Progenitor cell of endocrine pancreas (in vitro differentiated cells): Measurements from ENCODE around the gene ZXDC. TPM values are rescaled to one million over a fixed set of nuclear protein-coding genes. Genes with fewer than 3 reads are reported as not detected.

Source experiments
- DNase-seq: peaks from one replicate; pipeline ENCODE4 v3.0.0; 2021; ENCODE audit warnings: low spot score; ENCODE audit not compliant: unreplicated experiment
- H3K27ac Mint-ChIP-seq: 2 replicates; pipeline ENCODE4 v1.8.0; 2021; ENCODE audit warnings: mild to moderate bottlenecking, moderate library complexity, mixed read lengths
- H3K27me3 Mint-ChIP-seq: 2 replicates; pipeline ENCODE4 v1.8.0; 2021; ENCODE audit warnings: mixed read lengths
- H3K36me3 Mint-ChIP-seq: 2 replicates; pipeline ENCODE4 v1.8.0; 2022; ENCODE audit warnings: mixed read lengths; ENCODE audit not compliant: insufficient read depth
- H3K4me1 Mint-ChIP-seq: 2 replicates; pipeline ENCODE4 v1.8.0; 2021; ENCODE audit warnings: low read depth, mixed read lengths
- H3K4me3 Mint-ChIP-seq: 2 replicates; pipeline ENCODE4 v1.8.0; 2021; ENCODE audit warnings: low read depth, mild to moderate bottlenecking, moderate library complexity, mixed read lengths
- H3K9me3 Mint-ChIP-seq: 2 replicates; pipeline ENCODE4 v1.8.0; 2021; ENCODE audit warnings: low read depth, mixed read lengths
- total RNA-seq: library from RNA; stranded (reverse); gene quantifications from 2 replicates; pipeline ENCODE4 v1.2.1, GENCODE V29; 2021
- TF ChIP-seq, protein P1 (sequence below): fragments of 200-600 bp; sonication (generic); IDR thresholded peaks from one replicate; pipeline ENCODE4 v1.5.0; 2021; ENCODE audit warnings: antibody characterized with exemption, mild to moderate bottlenecking; ENCODE audit not compliant: unreplicated experiment

The ZXDC gene
- total RNA-seq, 1 donor from 2014 or later: 40.5 TPM

- no peaks in the 10 kb centered on the region for H3K27me3 Mint-ChIP-seq
- no peak overlapping the region for H3K27ac Mint-ChIP-seq
- peaks cover 37% of the 10 kb centered on the region for H3K36me3 Mint-ChIP-seq
- no peaks in the 10 kb centered on the region for H3K4me1 Mint-ChIP-seq
- no peak overlapping the region for H3K4me3 Mint-ChIP-seq
- H3K9me3 Mint-ChIP-seq: no peaks in the 10 kb centered on the region
- DNase-seq: no peak
- TF ChIP-seq, protein P1, sequence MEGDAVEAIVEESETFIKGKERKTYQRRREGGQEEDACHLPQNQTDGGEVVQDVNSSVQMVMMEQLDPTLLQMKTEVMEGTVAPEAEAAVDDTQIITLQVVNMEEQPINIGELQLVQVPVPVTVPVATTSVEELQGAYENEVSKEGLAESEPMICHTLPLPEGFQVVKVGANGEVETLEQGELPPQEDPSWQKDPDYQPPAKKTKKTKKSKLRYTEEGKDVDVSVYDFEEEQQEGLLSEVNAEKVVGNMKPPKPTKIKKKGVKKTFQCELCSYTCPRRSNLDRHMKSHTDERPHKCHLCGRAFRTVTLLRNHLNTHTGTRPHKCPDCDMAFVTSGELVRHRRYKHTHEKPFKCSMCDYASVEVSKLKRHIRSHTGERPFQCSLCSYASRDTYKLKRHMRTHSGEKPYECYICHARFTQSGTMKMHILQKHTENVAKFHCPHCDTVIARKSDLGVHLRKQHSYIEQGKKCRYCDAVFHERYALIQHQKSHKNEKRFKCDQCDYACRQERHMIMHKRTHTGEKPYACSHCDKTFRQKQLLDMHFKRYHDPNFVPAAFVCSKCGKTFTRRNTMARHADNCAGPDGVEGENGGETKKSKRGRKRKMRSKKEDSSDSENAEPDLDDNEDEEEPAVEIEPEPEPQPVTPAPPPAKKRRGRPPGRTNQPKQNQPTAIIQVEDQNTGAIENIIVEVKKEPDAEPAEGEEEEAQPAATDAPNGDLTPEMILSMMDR: no peak
These were observed 10.7 kb downstream of the ZXDC start for GRCh38 chr3:126464997-126465396.

DNA sequence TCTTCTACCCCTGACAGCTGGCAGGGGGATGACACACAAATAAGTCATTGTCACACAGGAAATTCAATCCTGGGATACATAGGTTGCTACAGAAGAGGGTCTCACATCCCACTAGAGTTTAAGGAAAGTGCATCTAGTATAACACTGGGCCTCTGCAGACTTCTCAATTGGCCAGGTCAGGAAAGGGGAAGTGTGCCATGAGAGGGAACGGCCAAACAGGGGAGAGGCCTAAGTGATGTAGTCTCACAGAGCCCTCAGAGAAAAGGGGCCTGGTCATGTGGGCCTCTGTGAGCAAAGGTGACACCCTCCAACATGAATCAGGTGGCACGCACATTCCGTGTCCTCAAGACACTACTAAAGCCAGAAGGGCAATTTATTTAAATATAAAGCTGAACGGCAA, 11.2 kb downstream of the ZXDC start:
- Mint-ChIP-seq H3K27me3 (no peaks in the 10 kb centered on the region), H3K4me3 (no peak overlapping the region), H3K4me1 (no peaks in the 10 kb centered on the region), H3K27ac (peak overlapping the region; percentile 83), H3K9me3 (no peaks in the 10 kb centered on the region), H3K36me3 (peaks cover 32% of the 10 kb centered on the region)
- TF ChIP-seq, protein P1: no peak
- no peak for DNase-seq

DNA sequence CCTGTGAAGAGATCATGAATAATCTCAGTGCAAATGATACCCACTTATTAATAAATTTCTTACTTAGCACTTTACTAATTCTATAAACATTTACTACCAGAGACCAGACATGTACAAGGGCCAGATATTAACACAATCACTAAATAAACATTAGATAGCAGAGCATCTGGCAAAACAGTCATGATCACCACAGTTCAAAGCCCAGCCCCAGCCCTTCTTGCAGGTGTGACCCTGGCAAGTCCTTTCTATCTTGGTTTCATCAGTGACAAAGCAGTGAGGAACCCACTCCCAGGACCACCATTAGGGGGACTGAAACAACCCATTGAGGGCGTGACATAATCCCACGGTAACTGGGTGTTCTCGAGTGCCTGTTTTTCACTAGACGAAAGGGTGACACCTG, 11.6 kb downstream of the ZXDC start:
- H3K4me3 Mint-ChIP-seq: no peak overlapping the region
- TF ChIP-seq, protein P1: no peak
- H3K4me1 Mint-ChIP-seq: no peaks in the 10 kb centered on the region
- peak overlapping the region; percentile 83 for H3K27ac Mint-ChIP-seq
- H3K9me3 Mint-ChIP-seq: no peaks in the 10 kb centered on the region
- peaks cover 28% of the 10 kb centered on the region for H3K36me3 Mint-ChIP-seq
- no peaks in the 10 kb centered on the region for H3K27me3 Mint-ChIP-seq
- no peak for DNase-seq

- TF ChIP-seq, protein P1: no peak
- Mint-ChIP-seq H3K4me3 (no peak overlapping the region), H3K27me3 (no peaks in the 10 kb centered on the region), H3K27ac (no peak overlapping the region), H3K36me3 (peaks cover 26% of the 10 kb centered on the region), H3K9me3 (no peaks in the 10 kb centered on the region), H3K4me1 (no peaks in the 10 kb centered on the region)
- DNase-seq: no peak
These were observed 12.2 kb downstream of the ZXDC start for GRCh38 chr3:126463521-126463920.

DNA sequence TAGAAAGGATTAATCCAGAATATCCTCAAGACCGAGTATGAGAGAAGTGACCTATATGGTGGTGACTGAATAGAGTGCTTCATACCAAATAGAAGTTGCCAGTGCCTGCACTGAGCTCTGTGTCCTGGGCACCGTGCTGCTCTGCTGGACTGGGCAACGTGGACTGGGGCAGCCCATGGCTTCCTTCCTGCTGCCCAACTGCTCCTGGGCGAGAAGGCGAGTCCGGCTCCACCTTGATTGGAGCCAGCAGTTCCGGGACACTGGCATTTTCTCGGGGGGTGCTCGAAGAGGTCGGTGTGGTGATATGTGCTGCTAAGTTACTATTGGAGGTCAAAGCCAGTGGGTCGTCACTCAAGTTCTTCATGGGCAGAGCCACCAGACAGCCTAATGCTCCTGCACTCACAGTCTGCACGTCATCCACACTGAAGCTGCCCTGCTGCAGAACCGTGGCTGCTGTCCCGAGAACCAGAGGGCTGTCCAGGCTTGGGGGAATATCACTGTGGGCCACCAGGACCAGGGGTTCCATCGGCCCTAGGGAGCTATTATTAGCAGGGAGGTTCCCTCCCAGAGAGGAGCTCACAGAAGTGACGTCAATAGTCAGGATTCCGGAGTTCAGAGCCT, 14.1 kb downstream of the ZXDC start:
- H3K27ac Mint-ChIP-seq: no peak overlapping the region
- H3K27me3 Mint-ChIP-seq: no peaks in the 10 kb centered on the region
- no peaks in the 10 kb centered on the region for H3K4me1 Mint-ChIP-seq
- H3K36me3 Mint-ChIP-seq: peaks cover 31% of the 10 kb centered on the region
- no peak for DNase-seq
- TF ChIP-seq, protein P1: no peak
- no peaks in the 10 kb centered on the region for H3K9me3 Mint-ChIP-seq
- H3K4me3 Mint-ChIP-seq: no peak overlapping the region
